HG02840 (cell line): Measurements from ENCODE around the gene GTF2A1L.
A peak's percentile ranks its signal among the peaks of the same experiment; 100 is the strongest.
"Not testable (repeated sequence)": the region's sequence is repeated elsewhere in the genome, so short reads cannot be mapped to it uniquely, and the experiment has no call there.

ENCODE experiments used
- ATAC-seq: cut with Tn5 transposase; IDR thresholded peaks from one replicate; pipeline ENCODE4 v1.9.1; 2021; ENCODE audit warnings: mild to moderate bottlenecking, moderate library complexity, moderate number of reproducible peaks; ENCODE audit not compliant: unreplicated experiment, low FRiP score

GTF2A1L gene, protein sequence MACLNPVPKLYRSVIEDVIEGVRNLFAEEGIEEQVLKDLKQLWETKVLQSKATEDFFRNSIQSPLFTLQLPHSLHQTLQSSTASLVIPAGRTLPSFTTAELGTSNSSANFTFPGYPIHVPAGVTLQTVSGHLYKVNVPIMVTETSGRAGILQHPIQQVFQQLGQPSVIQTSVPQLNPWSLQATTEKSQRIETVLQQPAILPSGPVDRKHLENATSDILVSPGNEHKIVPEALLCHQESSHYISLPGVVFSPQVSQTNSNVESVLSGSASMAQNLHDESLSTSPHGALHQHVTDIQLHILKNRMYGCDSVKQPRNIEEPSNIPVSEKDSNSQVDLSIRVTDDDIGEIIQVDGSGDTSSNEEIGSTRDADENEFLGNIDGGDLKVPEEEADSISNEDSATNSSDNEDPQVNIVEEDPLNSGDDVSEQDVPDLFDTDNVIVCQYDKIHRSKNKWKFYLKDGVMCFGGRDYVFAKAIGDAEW

GRCh38 chr2:48617618-48618017 lies at the start of gene GTF2A1L:
GTF2A1L (plus strand) TSS chr2:48617856; CDS start chr2:48617875, 19 bp downstream.
- ATAC-seq, result no peak

GRCh38 chr2:48568547-48568946 lies 49.1 kb upstream of the GTF2A1L start:
- ATAC-seq, result no peak

DNA sequence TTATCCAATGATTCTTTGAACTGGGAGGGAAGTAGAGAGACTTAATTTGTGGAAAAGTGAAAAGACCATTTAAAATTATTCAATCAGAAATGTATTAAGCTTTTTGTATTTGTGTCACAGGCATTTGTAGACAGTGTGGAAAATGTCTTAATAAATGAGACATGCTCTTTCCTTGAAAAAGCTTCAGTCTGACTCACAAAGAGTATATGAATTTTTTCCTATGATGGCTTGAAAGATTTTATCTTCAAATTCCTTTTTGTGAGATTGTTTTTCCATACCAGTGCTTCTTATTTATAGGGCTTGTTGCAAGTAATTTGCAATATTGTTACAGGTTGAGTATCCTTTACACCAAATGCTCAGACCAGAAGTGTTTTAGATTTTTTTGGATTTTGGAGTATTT lies 48.2 kb upstream of the GTF2A1L start:
- ATAC-seq, result no peak

GRCh38 chr2:48572816-48573215 lies 44.8 kb upstream of the GTF2A1L start:
- ATAC-seq, result no peak

DNA sequence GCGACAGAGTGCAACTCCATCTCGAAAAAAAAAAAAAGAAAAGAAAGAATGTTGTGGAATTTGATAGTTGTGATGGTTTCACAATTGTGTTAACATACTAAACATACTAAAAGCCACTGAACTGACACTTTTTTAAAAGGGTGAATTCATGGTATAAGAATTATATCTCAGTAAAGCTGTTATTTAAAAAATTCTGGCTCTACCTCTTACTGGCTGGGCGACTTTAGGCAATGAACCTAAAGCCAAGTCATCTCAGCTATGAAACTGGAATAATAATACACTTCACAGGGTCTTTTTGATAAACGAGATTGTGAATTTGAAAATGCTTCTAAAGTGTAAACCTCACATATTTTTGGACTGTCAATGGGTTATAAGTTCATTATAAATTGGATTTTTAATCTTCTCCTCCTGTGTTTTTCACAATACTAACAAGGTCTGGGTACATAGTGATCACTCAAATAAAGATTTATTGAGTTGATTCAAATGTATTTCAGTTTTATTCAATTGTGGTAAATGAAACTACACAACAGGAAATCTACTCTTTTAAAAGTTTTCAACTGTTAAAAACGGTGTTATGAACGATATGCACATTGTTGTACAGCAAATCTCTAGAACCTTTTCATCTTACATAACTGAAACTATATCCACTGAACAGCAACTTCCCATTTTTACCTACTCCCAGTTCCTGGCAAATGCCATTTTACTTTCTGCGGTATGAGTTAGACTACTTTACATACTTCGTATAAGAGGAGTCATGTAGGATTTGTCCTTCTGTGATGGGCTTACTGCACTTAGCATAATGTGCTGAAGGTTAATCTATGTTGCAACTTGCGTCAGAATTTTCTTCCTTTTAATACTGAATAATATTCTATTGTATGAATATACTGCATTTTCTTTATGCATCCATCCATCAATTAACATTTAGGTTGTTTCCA lies 43.0 kb upstream of the GTF2A1L start:
- no peak for ATAC-seq

GRCh38 chr2:48578313-48578712 lies 39.3 kb upstream of the GTF2A1L start:
- no peak for ATAC-seq

GRCh38 chr2:48583961-48584360 lies 33.7 kb upstream of the GTF2A1L start:
- no peak for ATAC-seq

DNA sequence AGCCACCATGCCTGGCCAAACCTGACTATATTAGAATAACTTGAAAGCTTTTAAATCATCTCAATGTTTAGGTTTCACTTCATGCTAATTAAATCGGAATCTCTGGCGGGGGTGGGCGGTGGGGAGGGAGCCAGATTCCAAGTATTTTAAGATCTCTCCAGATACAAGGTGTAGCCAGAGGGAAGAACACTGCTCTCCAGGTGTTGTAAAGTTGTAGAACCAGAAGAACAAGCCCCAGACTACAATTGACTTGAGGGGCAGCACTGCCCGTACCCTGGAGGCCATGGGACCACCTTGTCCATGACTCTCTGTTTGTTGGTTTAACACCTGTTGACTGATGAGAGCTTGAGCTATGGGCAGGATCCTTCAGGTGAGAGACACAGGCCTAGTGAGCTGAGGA lies 33.1 kb upstream of the GTF2A1L start:
- no peak for ATAC-seq

- no peak for ATAC-seq
Observed at GRCh38 chr2:48586433-48586832, 31.2 kb upstream of the GTF2A1L start.

DNA sequence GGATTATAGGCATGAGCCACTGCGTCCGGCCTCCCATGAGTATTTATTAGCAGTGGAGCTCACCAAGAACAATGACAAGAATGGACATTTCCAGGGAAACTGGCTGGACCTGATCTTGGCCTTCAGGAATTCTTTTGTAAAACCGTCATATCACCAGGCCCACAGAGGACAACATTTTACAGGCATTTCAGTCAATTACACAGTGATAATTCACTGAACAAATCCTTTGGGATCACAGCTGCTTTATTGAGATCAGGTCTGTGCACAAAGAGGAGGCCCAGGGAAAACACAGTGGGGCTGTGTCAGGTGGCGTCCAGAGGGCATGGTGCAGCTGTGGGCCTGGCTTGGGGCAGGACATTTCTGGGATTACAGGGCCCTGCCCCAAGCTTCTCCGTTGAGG lies 30.1 kb upstream of the GTF2A1L start:
- no peak for ATAC-seq

DNA sequence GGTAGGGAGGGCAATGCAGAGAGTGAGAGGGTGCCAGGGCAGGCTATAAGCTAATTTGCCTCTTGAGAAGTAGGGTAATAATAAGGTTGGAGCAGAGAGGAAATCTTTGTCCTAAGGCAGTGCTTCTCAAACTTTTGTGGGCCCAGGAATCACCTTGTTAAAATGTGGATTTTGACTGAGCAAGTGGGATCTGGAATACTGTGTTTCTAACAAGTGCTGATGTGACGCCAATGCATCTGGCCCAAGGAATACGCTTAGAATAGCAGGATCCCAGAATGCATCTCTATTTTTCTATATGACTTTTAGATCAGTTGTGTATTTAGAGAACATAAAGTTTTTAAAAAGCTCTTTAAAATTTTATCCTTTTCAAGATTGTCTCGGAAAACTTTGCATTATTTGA lies 29.7 kb upstream of the GTF2A1L start:
- ATAC-seq, result no peak

- no peak for ATAC-seq
Observed at GRCh38 chr2:48588745-48589144, 28.9 kb upstream of the GTF2A1L start.

GRCh38 chr2:48589170-48589767 lies 28.4 kb upstream of the GTF2A1L start:
- no peak for ATAC-seq

GRCh38 chr2:48590017-48590416 lies 27.6 kb upstream of the GTF2A1L start:
- ATAC-seq, result no peak

- ATAC-seq, result no peak
Observed at GRCh38 chr2:48592067-48592466, 25.6 kb upstream of the GTF2A1L start.

DNA sequence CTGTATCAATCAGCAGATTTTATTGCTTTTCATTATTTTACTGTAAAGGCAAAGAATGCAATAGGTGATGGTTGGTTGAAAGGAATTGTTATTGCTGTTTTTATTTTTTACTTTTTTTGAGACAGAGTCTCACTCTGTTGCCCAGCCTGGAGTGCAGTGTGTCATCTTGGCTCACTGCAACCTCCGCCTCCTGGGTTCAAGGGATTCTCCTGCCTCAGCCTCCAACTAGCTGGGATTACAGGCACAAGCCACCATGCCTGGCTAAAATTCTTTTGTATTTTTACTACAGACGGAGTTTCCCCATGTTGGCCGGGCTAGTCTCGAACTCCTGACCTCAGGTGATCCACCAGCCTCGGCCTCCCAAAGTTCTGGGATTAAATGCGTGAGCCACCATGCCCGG lies 20.9 kb upstream of the GTF2A1L start:
- ATAC-seq, result not testable (repeated sequence)

GRCh38 chr2:48597492-48597891 lies 20.2 kb upstream of the GTF2A1L start:
- no peak for ATAC-seq

DNA sequence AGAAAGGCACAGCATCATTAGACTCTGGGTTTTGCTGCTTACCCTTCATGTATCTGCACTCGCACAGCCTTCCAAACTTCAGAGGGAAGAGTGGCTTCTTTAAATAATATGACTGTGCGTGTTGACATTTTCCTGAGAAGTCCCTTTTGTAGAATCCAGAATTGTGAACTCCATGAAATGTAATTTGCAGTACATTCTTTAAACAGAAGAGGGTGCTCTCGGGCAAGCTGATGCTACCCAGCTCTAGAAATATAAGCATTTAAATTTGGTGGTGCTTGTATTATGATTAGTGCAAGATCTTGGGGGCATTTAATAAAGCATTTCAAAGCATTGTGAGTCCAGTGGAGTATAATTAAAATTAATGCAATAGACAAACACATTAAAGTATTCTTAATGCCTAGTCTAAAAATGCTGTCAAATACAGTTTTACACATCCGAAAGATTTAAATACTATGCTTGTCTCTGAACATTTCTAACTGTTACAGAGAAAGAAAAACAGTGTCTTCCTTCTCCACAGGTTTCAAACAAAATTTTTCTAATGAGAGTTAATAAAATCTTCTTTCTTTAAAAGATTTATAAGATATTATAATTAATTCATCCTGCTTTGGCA lies 17.3 kb upstream of the GTF2A1L start:
- no peak for ATAC-seq

DNA sequence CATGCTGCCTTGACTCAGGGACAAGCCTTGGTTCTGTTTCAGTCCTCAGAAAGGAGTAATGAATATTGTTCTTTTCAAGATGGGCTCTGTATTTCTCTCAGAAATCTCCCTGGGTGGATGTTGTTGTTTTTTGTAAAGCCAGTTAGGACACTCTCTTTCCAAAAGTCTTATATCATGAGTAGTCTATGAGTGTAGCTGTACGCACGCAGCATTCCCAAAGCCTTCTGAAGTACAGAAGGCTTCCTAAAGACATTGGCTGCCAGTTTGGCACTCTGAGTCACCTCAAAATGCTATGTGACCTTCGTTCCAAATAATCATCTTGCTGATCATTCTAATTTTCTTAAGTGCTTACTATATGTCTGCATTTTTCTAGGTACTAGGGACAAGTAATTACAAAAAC lies 16.7 kb upstream of the GTF2A1L start:
- no peak for ATAC-seq

GRCh38 chr2:48601349-48601748 lies 16.3 kb upstream of the GTF2A1L start:
- ATAC-seq, result peak; percentile 57
